ENCODE results near the gene KNTC1.
"Not testable (repeated sequence)": the region's sequence is repeated elsewhere in the genome, so short reads cannot be mapped to it uniquely, and the experiment has no call there.

The KNTC1 gene

DNA sequence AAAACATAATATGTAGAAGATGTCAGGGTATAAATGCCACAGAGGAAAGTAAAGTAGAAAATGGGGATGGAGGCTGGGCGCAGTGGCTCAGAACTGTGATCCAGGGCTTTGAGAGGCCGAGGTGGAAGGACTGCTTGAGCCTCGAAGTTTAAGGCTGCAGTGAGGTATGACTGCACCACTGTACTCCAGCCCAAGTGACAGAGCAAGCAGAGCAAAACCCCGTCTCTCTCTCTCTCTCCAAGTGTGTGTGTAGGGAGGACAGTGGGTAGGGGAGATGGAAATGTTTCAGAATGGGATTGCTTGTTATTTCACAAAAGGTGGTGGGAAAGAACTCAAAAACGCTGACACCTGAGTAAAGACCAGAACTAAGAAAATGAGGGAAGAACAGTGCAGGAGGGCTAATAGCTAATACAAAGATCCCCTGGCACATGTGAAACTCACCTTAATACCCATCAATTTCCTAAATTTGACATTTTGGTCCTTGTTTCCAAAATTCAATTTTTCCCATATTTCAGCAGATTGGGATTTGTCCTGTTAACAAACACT is 20.6 kb upstream of the KNTC1 start:
- FAIRE-seq = no peak

DNA sequence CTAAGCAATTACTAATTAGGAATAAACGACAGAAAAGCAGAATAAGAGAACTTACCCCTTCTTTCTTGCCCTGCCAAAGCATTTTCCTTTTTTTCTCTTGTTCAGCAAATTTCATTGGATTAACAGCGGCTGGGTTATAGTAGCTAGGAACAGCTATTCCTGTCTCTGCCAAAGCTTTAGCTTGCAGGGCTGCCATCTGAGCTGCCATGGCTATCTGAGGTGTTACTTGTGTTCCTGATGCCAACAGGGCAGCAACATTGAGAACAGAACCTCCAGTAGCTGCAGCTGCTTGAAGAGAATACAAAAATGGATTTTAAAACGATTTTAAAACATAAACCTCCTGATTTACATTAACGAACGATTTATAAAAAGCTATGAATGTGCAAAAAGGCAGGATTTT is 18.9 kb upstream of the KNTC1 start:
- no peak for FAIRE-seq

DNA sequence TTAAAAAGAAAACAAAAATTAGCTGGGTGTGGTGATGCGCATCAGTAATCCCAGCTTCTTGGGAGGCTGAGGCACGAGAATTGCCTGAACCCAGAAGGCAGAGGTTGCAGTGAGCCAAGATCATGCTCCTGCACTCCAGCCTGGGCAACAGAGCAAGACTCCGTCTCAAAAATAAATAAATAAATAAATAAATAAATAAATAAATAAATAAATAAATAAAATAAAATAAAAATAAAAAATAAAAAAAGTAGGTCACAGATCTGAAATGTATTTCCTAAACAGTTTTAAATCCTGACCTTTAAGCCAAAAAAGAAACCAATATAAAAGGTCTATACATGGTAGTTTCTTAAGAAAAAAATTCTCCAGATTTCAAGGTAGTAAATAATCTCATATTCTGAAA is 14.0 kb upstream of the KNTC1 start:
- FAIRE-seq = not testable (repeated sequence)

DNA sequence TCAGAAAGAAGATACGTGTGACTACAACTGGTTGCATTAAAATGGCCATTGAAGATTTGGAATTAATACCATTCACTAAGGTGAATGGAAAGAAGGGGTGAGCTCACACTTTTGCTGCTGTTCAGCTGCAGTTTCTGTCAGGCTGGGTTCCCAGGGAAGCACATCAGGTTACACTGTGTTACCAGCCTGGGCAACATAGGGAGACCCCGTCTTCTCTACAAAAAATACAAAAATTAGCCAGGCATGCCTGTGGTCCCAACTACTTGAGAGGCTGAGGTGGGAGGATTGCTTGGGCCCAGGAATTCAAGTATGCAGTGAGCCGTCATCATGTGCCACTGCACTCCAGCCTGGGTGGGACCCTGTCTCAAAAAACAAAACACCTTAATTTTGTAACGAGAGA is 13.4 kb upstream of the KNTC1 start:
- no peak for FAIRE-seq

DNA sequence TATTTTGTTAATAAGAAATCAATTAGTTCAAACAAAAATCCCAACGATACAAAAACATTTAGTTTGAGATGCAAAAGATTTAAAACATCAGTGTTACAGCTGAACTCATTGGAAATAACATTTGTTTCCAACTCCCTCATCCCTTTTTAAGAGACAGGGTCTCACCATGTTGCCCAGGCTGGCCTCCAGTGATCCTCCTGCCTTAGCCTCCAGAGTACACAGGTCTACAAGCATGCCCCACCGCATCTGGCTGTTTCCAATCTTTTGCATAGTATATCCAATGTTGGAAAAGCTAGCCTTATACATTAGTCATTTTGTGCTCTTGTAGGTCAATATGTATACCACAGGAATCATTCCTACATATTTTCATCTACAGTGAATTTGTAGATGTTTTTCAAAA is 11.8 kb upstream of the KNTC1 start:
- FAIRE-seq = no peak

DNA sequence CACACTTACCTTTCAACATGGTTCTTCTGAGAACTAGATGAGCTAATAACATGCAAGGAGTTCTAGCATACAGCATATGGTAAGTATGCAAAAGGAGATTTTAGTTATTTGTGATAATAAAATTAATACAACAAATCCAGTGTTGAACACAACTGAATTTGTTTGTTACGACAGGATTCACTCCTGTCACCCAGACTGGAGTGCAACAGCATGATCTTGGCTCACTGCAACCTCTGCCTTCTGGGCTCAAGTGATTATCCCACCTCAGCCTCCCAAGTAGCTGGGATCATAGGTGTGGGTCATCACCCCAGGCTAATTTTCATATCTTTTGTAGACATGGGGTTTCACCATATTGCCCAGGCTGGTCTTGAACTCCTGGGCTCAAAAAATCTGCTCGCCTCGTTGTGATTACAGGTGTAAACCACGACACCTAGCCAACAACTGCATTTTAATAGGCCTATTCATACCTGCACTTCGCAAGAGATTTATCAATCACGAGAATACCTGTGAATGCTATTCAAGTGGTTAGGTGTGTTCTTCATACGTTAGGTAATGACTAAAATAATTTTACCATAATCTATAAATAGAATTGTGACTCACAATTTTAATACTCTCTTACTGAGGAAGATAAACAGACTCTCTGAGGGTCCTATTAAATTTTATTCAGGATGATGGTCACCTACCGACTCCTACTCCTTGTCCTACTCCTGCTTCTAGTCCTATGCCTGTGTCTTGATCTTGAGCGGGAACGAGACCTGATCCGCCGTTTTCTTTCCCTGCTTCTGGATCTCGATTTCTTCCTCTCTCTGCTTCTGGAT is 10.3 kb upstream of the KNTC1 start:
- no peak for FAIRE-seq

DNA sequence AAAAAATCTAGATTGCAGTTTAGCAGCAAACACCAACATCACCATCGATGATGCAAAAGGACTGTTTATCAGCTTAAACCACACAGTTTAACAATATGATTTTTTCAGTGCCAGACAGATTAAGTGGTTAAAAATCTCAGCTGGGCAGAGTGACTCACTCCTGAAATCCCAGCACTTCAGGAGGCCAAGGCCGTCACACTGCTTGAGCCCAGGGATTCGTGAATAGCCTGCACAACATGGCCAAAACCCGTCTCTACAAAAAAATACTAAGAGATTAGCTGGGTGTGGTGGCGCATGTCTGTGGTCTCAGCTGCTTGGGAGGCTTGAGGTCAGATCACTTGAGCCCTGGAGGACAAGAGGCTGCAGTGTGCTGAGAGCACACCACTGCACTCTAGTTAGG is 9.2 kb upstream of the KNTC1 start:
- FAIRE-seq = no peak

DNA sequence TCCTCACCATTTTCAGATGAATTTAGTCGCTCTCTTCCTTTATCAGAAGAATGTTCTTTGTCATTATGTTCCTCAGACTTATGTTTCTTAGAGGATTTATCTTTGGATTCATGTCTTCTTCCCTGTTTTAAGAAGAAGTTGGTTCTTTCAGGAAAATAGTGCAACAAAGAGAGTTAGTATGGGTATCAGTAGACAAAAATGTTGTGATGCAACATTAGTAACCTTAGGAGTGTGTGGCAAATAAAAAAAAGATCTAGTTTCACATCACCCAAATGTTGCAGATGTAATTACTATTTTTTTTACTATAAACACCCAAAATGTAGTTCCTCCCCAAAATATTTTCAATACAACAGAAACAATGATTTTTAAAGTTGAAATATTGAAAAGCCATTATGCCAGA is 8.1 kb upstream of the KNTC1 start:
- no peak for FAIRE-seq

DNA sequence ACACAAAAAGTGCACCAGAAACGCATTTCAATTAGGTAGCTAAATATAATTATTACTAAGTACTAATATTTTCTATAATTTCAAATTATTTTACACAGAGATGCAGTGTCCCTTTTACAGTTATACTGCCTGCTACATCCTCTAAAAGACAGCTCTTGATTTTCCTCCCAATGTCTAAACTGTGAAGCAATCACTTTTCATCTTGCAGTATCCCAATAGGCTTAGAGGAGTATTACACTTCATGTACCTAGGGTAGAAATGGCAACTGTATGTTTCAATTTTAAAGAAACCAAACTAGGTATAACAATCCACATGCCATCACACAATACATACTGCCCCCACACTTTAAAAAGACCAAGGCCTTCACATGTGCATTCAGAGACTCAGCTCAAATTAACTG is 7.6 kb upstream of the KNTC1 start:
- no peak for FAIRE-seq

DNA sequence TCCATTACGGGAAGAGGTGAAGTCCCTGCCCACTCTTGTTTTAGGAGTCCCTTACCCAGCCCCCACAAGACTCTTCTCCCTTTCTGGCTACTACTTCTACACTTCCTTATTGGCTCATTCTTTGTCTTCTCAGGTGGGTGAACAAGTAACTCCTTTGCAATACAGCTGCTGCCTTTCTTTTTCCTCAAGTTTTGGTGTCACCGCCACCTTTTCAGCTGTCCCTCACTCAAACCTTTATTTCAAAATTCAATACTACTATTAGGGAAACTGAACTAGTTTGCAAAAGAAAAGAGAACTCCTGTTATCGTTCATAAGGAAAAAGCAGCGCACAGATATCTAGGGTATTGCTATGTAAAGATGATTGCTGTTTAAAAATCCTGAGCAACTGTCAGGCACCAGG is 6.4 kb upstream of the KNTC1 start:
- FAIRE-seq = no peak

DNA sequence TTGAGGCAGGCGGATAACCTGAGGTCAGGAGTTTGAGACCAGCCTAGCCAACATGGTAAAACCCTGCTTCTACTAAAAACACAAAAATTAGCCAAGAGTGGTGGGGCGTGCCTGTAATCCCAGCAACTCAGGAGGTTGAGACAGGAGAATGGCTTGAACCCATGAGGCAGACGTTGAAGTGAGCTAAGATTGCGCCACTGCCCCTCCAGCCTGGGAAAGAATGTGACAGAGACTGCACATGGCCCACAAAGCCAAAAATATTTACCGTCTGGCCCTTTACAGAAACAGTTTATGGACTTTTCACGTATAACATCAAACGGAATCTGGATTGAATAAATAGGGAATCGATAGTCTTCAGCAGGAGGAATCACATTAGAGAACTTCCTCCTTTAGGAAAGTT is 3.8 kb upstream of the KNTC1 start:
- no peak for FAIRE-seq

DNA sequence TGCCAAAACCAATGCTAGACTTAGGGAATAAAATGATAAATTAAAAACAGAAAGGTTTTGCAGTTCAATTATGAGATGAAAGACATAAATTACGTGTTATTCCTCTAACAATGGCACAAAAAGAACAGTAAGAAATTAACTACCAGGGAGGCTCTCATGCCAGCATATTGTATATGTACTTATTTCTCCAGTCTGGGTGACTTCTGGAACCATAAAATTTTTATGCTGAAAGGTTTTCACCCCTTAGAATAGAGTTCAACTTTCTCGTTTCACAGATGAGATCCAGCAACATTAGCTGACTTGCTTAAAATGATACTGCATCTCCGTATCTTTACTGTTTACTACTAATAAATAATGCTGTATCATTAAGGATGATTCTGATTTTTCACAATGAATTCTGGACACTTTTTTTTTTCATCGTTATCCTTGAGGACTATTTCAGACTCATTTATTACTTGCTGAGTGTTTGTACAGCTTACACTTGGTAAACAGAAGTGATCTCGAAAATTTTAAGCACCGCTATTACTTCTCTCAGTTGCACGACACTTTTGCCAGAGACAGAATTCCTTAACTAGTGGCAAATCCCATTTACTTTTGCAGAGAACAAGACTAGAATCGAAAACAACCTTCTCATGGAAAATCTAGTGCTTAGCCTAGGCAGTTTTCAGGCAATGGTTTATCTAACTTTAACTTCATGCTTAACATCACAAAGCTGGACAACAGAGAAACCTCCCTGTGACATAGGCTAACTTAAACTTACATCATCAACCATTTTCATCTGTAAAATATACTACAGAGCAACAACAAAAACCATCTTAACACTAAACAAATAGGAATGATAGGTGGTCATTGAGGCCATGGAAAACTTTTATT is 3.0 kb upstream of the KNTC1 start:
- no peak for FAIRE-seq

DNA sequence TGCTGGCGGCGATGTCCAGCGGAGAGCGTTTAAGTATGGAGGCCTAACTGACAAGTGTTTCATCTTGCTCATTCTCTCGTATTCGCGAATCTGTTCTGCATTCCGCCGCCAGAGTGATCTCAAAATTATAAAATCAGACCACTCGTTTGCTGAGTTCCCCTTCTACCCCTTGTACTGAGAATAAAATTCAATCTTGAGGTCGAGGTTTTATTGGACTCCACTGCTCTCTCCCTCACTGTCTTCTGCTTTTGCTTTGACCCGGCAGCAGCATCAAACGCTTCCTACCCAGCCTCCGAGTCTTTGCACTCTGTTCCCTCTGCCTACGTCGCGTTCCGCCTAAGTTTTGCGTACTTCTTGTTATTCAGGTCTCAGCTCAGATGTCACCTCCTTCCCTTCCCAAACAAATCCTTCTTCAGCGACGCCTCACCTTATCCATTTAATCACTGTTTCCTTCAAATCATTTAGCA is 462 bp downstream of the KNTC1 start:
- FAIRE-seq = no peak

DNA sequence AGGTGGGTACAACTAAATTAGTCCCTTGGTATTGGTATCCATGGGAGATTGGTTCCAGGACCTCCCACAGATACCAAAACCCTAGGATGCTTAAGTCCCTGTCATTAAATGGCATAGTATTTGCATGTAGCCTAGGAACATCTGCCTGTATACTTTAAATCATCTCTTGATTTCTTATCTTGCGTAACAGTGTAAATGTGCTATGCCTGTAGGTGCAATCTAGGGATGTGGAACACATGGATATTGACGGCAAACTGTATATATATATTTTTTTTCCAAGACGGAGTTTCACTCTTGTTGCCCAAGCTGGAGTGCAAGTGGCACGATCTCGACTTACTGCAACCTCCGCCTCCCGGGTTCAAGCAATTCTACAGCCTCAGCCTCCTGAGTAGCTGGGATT is 1.5 kb downstream of the KNTC1 start:
- no peak for FAIRE-seq

DNA sequence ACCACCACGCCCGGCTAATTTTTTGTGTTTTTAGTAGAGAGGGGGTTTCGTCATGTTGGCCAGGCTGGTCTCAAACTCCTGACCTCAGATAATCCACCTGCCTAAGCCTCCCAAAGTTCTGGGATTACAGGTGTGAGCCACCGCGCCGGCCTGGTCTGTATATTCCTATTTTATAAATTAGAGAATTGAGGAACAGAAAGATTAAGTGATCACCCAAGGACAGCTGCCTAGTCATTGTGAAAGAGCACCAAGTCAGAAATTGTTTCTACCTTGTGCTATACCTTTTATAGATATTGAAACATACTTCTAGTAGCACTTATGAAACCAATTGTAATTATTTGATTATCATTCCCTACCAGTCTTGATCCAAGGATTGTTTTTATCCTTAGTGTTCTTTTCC is 1.9 kb downstream of the KNTC1 start:
- FAIRE-seq = no peak

DNA sequence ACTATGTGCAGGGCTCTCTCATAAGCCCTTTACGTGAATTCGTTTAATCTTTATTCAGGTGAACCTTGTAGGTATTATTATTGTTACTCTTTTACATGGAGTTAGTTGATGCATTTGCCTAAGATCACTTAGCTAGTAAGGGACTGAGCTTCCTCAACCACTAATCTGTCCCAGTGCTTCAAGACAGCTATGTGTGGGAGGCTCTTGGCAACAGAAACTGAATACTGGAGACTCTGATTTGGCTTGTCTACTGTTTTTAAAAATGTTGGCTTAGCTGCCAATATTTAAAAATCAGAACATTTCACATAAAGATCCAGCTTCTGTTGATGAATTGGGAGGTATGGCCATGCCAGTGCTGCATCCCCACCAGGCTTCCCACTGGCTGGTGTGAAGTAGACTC is 6.8 kb downstream of the KNTC1 start:
- no peak for FAIRE-seq

DNA sequence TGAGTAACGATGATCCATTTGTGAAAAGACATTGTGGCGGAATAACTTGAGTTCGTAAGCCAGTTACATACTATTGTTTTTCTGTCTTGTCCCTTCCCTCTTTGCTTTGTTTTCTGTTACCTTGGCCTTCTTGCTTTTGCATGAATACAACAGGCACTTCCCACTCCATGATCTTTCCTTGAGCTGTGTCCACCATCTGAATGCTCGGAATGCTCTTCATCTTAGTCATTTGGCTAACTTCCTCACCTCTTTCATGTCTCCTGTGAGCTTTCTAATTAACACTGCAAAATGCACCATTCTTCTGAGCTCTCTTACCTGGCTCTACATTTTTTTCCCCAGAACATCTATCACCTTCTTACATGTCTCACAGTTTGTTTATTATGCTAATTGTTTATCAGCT is 10.0 kb downstream of the KNTC1 start:
- FAIRE-seq = no peak

DNA sequence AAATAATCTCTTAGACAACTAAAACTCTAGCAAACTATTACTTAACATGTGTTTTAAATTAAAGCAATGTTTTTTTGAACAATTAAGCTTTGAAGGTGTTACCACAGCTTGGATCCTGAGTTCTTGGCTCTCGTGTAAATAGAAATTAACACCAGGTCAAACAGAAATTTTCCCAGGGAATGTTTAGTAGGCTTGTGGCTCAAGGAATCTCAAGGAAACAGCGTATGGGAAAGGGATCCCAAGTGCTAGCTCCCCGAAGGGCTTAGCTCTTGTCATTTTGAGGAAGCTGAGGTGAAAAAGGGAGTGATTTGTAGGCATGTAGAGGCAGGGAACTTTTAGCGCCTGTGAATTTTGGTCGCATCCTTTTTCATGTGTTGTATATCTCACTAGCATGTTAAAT is 11.4 kb downstream of the KNTC1 start:
- FAIRE-seq = no peak

DNA sequence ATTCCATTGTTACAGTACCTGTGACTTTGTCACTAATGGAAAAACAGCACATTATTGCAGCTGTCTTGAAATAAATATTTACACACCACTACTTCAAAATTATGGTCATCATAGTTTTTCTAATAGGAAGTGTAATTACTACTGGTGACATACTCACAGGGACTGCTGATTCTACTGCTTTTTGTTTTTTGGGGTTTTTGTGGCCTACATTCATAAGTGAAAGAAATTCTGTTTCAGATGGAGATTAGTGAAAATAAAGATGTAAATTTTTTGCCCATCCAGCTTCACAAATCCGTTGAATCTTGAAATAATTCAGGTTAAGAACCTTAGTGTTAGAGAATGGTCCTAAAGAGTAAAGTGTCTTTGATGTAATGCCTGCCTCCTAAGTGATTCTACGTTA is 17.5 kb downstream of the KNTC1 start:
- no peak for FAIRE-seq

DNA sequence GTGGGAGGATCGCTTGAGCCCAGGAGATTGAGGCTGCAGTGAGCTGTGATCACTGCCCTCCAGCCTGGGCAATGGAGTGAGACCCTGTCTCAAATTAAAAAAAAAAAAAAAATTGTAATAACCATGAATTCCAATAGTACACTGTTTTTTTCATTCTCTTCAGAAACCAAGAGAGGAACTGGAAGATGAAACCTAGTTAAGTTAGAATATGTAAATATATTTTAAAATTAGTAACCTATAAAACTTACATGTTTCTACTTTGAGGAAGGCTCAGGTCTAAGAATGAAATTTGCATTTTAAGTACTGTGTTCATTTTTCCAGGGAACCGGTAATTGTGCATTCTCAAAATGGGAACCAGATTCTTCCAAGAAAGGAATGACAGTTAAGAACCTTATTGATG is 18.8 kb downstream of the KNTC1 start:
- no peak for FAIRE-seq

DNA sequence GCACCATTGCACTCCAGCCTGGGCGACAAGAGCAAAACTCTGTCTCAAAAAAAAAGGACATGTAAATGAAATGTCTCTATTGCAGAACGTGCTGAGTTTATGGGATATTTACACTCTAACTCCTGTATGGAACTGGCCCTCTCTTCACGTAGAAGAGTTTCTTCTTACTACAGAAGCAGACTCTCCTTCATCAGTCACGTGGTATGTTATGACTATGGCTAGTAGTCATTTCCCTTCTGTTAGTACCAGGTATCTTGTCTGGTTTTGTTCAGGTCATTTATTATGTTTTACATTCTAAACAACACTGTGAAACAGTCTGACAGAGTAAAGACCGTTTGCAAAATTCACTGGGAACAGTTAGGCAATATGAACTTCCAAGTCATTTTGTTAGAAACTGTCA is 20.3 kb downstream of the KNTC1 start:
- FAIRE-seq = no peak

DNA sequence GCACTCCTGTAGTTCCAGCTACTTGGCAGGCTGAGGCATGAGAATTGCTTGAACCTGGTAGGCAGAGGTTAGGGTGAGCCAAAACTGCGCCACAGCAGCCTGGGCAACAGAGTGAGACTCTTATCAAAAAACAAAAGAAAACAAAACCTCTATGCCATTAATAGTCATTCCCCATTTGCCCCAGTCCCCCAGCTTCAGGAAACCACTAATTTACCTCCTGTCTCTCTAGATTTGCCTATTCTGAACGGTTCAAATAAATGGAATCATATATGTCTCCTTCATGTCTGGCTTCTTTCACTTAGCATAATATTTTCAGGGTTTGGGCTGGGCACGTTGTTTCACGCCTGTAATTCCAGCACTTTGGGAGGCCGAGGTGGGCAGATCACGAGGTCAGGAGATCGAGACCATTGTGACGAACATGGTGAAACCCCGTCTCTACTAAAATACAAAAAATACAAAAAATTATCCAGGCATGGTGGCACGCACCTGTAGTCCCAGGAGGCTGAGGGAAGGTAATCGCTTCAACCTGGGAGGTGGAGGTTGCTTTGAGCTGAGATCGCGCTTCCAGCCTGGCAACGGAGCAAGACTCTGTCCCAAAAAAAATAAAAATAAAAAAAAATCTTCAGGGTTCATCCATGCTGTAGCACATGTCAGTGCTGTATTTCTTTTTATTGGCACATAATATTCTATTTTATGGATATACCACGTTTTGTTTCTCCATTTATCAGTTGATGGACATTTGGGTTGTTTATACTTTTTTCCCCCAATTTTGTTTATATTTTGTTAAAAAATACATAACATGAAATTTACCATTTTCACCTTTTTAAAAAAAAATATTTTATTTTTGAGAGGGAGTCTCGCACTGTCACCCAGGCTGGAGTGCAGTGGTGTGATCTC is 31.9 kb downstream of the KNTC1 start:
- FAIRE-seq = no peak

DNA sequence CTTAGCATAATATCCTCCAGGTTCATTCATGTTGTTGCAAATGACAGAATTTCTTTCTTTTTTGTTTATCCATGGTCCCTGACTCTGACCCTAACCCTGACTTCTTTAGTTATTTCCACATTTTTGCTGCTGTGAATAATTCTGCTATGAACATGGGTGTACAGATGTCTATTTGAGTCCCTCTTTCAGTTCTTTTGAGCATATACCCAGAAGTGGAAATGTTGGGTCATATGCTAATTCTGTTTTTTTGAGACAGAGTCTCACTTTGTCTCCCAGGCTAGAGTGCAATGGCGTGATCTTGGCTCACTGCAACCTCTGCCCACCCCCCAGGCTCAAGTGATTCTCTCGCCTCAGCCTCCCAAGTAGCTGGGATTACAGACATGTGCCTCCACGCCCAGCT is 33.1 kb downstream of the KNTC1 start:
- no peak for FAIRE-seq

All from islet of Langerhans (tissue), 1 donor.